A549 (cell line): ENCODE data around the gene PPP1R13L. TPM values are rescaled to one million over a fixed set of nuclear protein-coding genes. Genes with fewer than 3 reads are reported as not detected.

Experiments
- ATAC-seq, 2 experiments: fragments of 200-7000 bp in 1 of 2; fragments of >200 bp in 1 of 2; cut with Nextera tagmentation in 1 of 2; cut with Tn5 transposase in 1 of 2; 3 replicates each; pipeline versions ENCODE4 v1.8.0 to v1.9.1; 2018 to 2020; ENCODE audit warnings: mild to moderate bottlenecking in 1 of 2, moderate library complexity in 1 of 2
- CTCF ChIA-PET: fragments of 300-600 bp; sonication (Branson Sonifier 250); formaldehyde crosslinking; extraction: SDS; loops from one replicate; lab custom pipeline; 2021; ENCODE audit warnings: antibody characterized with exemption, inconsistent platforms; lab: Yijun Ruan, JAX
- POLR2A ChIA-PET: fragments of 350-600 bp; formaldehyde crosslinking; extraction: SDS; loops from one replicate; lab custom pipeline; 2021; ENCODE audit warnings: antibody characterized with exemption, inconsistent platforms; lab: Yijun Ruan, JAX
- DNase-seq, 2 experiments: peaks; one replicate each; pipeline versions ENCODE4 v3.0.0 to v3.0.0-alpha.2; 2011 to 2016; ENCODE audit warnings: low read depth in 1 of 2, low spot score in 1 of 2
- FAIRE-seq: peaks from 2 replicates; lab custom pipeline; 2011; peaks lifted over from hg19 to GRCh38; lab: Jason Lieb, UNC
- H3K27ac ChIP-seq, 2 experiments: fragments of >200 bp; sonication (Bioruptor Twin); formaldehyde crosslinking; 3 replicates each; pipeline ENCODE4 v1.5.1; 2016 to 2017
- H3K4me1 ChIP-seq: fragments of >200 bp; sonication (Bioruptor Twin); formaldehyde crosslinking; 3 replicates; pipeline ENCODE4 v1.6.1; 2016
- H3K4me2 ChIP-seq: fragments of >200 bp; sonication (Bioruptor Twin); formaldehyde crosslinking; 3 replicates; pipeline ENCODE4 v1.6.1; 2016
- H3K4me3 ChIP-seq: fragments of >200 bp; sonication (Bioruptor Twin); formaldehyde crosslinking; 3 replicates; pipeline ENCODE4 v1.5.1; 2016
- H3K9me3 ChIP-seq: fragments of >200 bp; sonication (Bioruptor Twin); formaldehyde crosslinking; 3 replicates; pipeline ENCODE4 v1.6.1; 2016
- BCL3 ChIP-seq: fragments of >200 bp; sonication (Bioruptor Twin); formaldehyde crosslinking; IDR thresholded peaks from 3 replicates; pipeline ENCODE4 v1.6.1; 2016
- CBX2 ChIP-seq: fragments of 200-600 bp; sonication (generic); IDR thresholded peaks from 2 replicates; pipeline ENCODE4 v1.6.1; 2016; ENCODE audit warnings: low read depth, mild to moderate bottlenecking, borderline replicate concordance
- CEBPB ChIP-seq, 2 experiments: fragments of >200 bp in 1 of 2; sonication (Bioruptor Twin) in 1 of 2; formaldehyde crosslinking in 1 of 2; IDR thresholded peaks; 2 replicates each; pipeline ENCODE4 v1.6.1; 2012 to 2016
- CHD2 ChIP-seq: fragments of 150-350 bp; IDR thresholded peaks from 2 replicates; pipeline ENCODE4 v1.6.1; 2014; ENCODE audit warnings: low read length; ENCODE audit not compliant: partially characterized antibody
- CTCF ChIP-seq: fragments of >200 bp; sonication (Bioruptor Twin); formaldehyde crosslinking; IDR thresholded peaks from 3 replicates; pipeline ENCODE4 v1.5.1; 2016
- E2F6 ChIP-seq: IDR thresholded peaks from 2 replicates; pipeline ENCODE4 v1.6.1; 2012; ENCODE audit warnings: low read depth, borderline replicate concordance
- ELK1 ChIP-seq: fragments of 150-350 bp; IDR thresholded peaks from 2 replicates; pipeline ENCODE4 v1.6.1; 2014; ENCODE audit warnings: low read depth, mild to moderate bottlenecking, low read length
- ESRRA ChIP-seq: fragments of 150-350 bp; IDR thresholded peaks from 2 replicates; pipeline ENCODE4 v1.6.1; 2014; ENCODE audit warnings: mild to moderate bottlenecking, low read length, borderline replicate concordance
- FOSL2 ChIP-seq, 2 experiments: fragments of 450-650 bp in 1 of 2; fragments of >200 bp in 1 of 2; sonication (Bioruptor Twin) in 1 of 2; formaldehyde crosslinking; IDR thresholded peaks; 2 replicates each; pipeline versions ENCODE4 v1.5.0 to v1.6.1; 2016 to 2020; ENCODE audit warnings: mild to moderate bottlenecking in 1 of 2, moderate library complexity in 1 of 2
- GATA3 ChIP-seq: IDR thresholded peaks from 2 replicates; pipeline ENCODE4 v1.6.1; 2012; ENCODE audit warnings: borderline replicate concordance
- HMGXB4 ChIP-seq: fragments of 250-450 bp; sonication (Bioruptor Pico); IDR thresholded peaks from 2 replicates; pipeline ENCODE4 v1.5.0; 2021; ENCODE audit warnings: mild to moderate bottlenecking, moderate library complexity, borderline replicate concordance
- HOXB5 ChIP-seq: fragments of 250-450 bp; sonication (Bioruptor Pico); IDR thresholded peaks from 2 replicates; pipeline ENCODE4 v1.5.0; 2020; ENCODE audit warnings: mild to moderate bottlenecking, moderate library complexity
- JUN ChIP-seq, 2 experiments: fragments of >200 bp; sonication (Bioruptor Twin); formaldehyde crosslinking; IDR thresholded peaks; 2 replicates in 1 of 2; 3 replicates in 1 of 2; pipeline ENCODE4 v1.6.1; 2016 to 2017
- MAX ChIP-seq: IDR thresholded peaks from 2 replicates; pipeline ENCODE4 v1.6.1; 2012
- MAZ ChIP-seq: fragments of 150-350 bp; IDR thresholded peaks from 2 replicates; pipeline ENCODE4 v1.6.1; 2014; ENCODE audit warnings: antibody characterized with exemption, low read depth, low read length, borderline replicate concordance
- NPAS2 ChIP-seq: fragments of 250-450 bp; sonication (Bioruptor Pico); IDR thresholded peaks from 2 replicates; pipeline ENCODE4 v1.8.0; 2022; ENCODE audit warnings: mild to moderate bottlenecking, moderate library complexity, borderline replicate concordance
- PBX3 ChIP-seq: IDR thresholded peaks from 2 replicates; pipeline ENCODE4 v1.6.1; 2012
- PHF8 ChIP-seq: fragments of 200-600 bp; sonication (generic); IDR thresholded peaks from 2 replicates; pipeline ENCODE4 v1.6.1; 2016; ENCODE audit warnings: low read depth, mild to moderate bottlenecking, antibody characterized with exemption, moderate library complexity, borderline replicate concordance
- POLR2A ChIP-seq: IDR thresholded peaks from 2 replicates; pipeline ENCODE4 v1.6.1; 2012; ENCODE audit warnings: mild to moderate bottlenecking, low read length
- RAD21 ChIP-seq, 2 experiments: fragments of >200 bp in 1 of 2; sonication (Bioruptor Twin) in 1 of 2; formaldehyde crosslinking in 1 of 2; IDR thresholded peaks in 1 of 2; conservative IDR thresholded peaks in 1 of 2; 2 replicates in 1 of 2; 3 replicates in 1 of 2; pipeline ENCODE4 v1.6.1; 2012 to 2018; ENCODE audit warnings: inconsistent platforms in 1 of 2
- REST ChIP-seq: fragments of 200-600 bp; sonication (generic); IDR thresholded peaks from 2 replicates; pipeline ENCODE4 v1.6.1; 2016; ENCODE audit warnings: antibody characterized with exemption, mild to moderate bottlenecking, moderate library complexity
- RFX5 ChIP-seq: fragments of 450-650 bp; IDR thresholded peaks from 2 replicates; pipeline ENCODE4 v1.7.1; 2014; ENCODE audit warnings: antibody characterized with exemption, mild to moderate bottlenecking, moderate library complexity
- SMC3 ChIP-seq: fragments of >200 bp; sonication (Bioruptor Twin); formaldehyde crosslinking; IDR thresholded peaks from 3 replicates; pipeline ENCODE4 v1.6.1; 2018; ENCODE audit warnings: inconsistent platforms
- ZC3H11A ChIP-seq: fragments of 450-650 bp; IDR thresholded peaks from 2 replicates; pipeline ENCODE4 v1.6.1; 2014; ENCODE audit warnings: antibody characterized with exemption, mild to moderate bottlenecking
- ZFP36 ChIP-seq: fragments of 450-650 bp; IDR thresholded peaks from 2 replicates; pipeline ENCODE4 v1.6.1; 2014; ENCODE audit warnings: borderline replicate concordance; ENCODE audit not compliant: partially characterized antibody
- WGBS: methylation state at CpG from one replicate; pipeline ENCODE4 v1.1.6; 2017; ENCODE audit errors: missing lambda C conversion rate; 5-methylcytosine and 5-hydroxymethylcytosine counted together
- polyA plus RNA-seq, 4 experiments: library from polyadenylated mRNA; depleted of rRNA in 3 of 4; stranded (reverse); fragments of >200 nt; fragmentation: RNase III in 1 of 4; extraction: RNeasy Plus Mini Kit Qiagen cat#74134 plus additional on column Dnase treatment in 1 of 4; gene quantifications; 2 replicates in 3 of 4; 3 replicates in 1 of 4; pipeline ENCODE4 v1.2.3, GENCODE V29; 2011 to 2017

PPP1R13L gene
- polyA plus RNA-seq, 2 of the 4 experiments (the other 2 are of a cell fraction) = 3.2 to 18.9 TPM

- ChIA-PET CTCF (interaction anchor here (0.5 to 27.6 kb wide), 62 partner anchors 9 to 485 kb away, joined by 3 to 1883 read pairs (median 4); partner anchors contain the start of genes BLOC1S3, ERCC1, FBXO46 and FOSB), POLR2A (interaction anchor here (0.8 to 4.6 kb wide), 6 partner anchors 11 to 202 kb away, joined by 3 to 40 read pairs (median 6); partner anchors contain the start of gene FOSB)
- peak; percentile 26 to 55 for ATAC-seq
- FAIRE-seq = no peak
- Histone ChIP-seq H3K9me3 (no peaks in the 10 kb centered on the region), H3K4me3 (peak overlapping the region; percentile 52), H3K4me2 (peak overlapping the region; percentile 73), H3K27ac (peak overlapping the region; percentile 80 to 95), H3K4me1 (peaks cover 27% of the 10 kb centered on the region)
- 3% methylated on average over 33 of the region's 78 CpGs for WGBS
- peak; percentile 74 to 83 for DNase-seq
- TF ChIP-seq GATA3 (peak; percentile 39; the same call in 1 of the 2 replicates), CEBPB (IDR thresholded peaks at IDR 0.05) (no peak), ZC3H11A (no peak), HMGXB4 (CRISPR knock-in tag) (peak; percentile 98), HOXB5 (CRISPR knock-in tag) (0 out of 2 replicates have a peak, but pooled peaks have one; percentile 17), MAX (peak; percentile 57; the same call in 1 of the 2 replicates), REST (no peak), CBX2 (no peak), PBX3 (no peak), CTCF (peak; percentile 100), ELK1 (peak; percentile 83; the same call in 1 of the 2 replicates), POLR2A (peak; percentile 12; the same call in 1 of the 2 replicates), CHD2 (no peak), NPAS2 (CRISPR knock-in tag) (no peak), RFX5 (no peak), RAD21 (conservative IDR thresholded peaks at IDR 0.05 in 1 of 2, IDR thresholded peaks at IDR 0.05 in 1 of 2) (peak; percentile 77 to 99), BCL3 (no peak; the same call in 2 of the 3 replicates), SMC3 (peak; percentile 100), ESRRA (no peak), MAZ (peak; percentile 93), FOSL2 (IDR thresholded peaks at IDR 0.05) (no peak), FOSL2 (CRISPR knock-in tag; IDR thresholded peaks at IDR 0.05) (peak; percentile 83), ZFP36 (peak; percentile 39), JUN (IDR thresholded peaks at IDR 0.05) (peak in 1 of 2 experiments; percentile 81; a peak in 3 of 5 replicates), PHF8 (peak; percentile 48), E2F6 (peak; percentile 60; the same call in 1 of the 2 replicates)
Measured at GRCh38 chr19:45439569-45440258, 34.8 kb upstream of the PPP1R13L start.
